Measurements from ENCODE around the gene TLE4.

DNA sequence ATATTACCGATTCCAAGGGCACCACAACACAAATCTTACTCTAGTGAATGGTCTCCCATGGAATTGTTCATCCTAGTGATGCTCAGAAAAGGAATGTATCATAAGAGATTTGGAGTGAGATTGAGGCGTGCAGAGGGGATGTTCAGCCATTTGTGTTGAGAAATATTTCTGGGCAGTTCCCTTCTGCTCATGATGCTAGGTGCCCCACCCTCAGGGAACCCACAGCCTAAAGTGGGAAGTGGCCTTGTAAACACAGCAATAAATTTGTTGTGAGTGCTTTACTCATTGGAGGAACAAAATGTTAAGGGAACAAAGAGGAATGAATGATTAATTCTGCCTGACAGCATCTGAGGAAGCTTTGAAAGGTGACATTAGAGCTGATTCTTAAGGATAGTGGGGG is 129.9 kb downstream of the TLE4 start:
- TF ChIP-seq CTCF (conservative IDR thresholded peaks at IDR 0.05; ENCODE audit: low read depth in 2 of 2) (no peak), EZH2phosphoT487 (IDR thresholded peaks at IDR 0.05; ENCODE audit: unreplicated experiment) (no peak), CREB1 (CRISPR knock-in tag; IDR thresholded peaks at IDR 0.05; ENCODE audit: low read depth) (no peak), EZH2 (IDR thresholded peaks at IDR 0.05; ENCODE audit: low read depth, unreplicated experiment) (no peak)
- TF ChIP-seq, protein P1, sequence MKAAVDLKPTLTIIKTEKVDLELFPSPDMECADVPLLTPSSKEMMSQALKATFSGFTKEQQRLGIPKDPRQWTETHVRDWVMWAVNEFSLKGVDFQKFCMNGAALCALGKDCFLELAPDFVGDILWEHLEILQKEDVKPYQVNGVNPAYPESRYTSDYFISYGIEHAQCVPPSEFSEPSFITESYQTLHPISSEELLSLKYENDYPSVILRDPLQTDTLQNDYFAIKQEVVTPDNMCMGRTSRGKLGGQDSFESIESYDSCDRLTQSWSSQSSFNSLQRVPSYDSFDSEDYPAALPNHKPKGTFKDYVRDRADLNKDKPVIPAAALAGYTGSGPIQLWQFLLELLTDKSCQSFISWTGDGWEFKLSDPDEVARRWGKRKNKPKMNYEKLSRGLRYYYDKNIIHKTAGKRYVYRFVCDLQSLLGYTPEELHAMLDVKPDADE (IDR thresholded peaks at IDR 0.05), result no peak

Data from GM23338 (cell line).